SJCRH30 (cell line): ENCODE results near the gene BLTP2. TPM values are rescaled to one million over a fixed set of nuclear protein-coding genes. Genes with fewer than 3 reads are reported as not detected.

Source experiments
- DNase-seq, 2 experiments: peaks; one replicate each; pipeline ENCODE4 v3.0.0-alpha.2; 2015 to 2020
- H3K27ac ChIP-seq: fragments of 250-450 bp; sonication (Bioruptor Pico); 2 replicates; pipeline ENCODE4 v1.5.1; 2020; ENCODE audit warnings: mild to moderate bottlenecking, moderate library complexity
- H3K27me3 ChIP-seq: fragments of 250-450 bp; sonication (Bioruptor Pico); 2 replicates; pipeline ENCODE4 v1.5.1; 2020; ENCODE audit warnings: mild to moderate bottlenecking, moderate library complexity
- H3K36me3 ChIP-seq: fragments of 250-450 bp; sonication (Bioruptor Pico); 2 replicates; pipeline ENCODE4 v1.5.1; 2020; ENCODE audit warnings: mild to moderate bottlenecking, moderate library complexity
- H3K4me1 ChIP-seq: fragments of 250-450 bp; sonication (Bioruptor Pico); 2 replicates; pipeline ENCODE4 v1.5.1; 2020; ENCODE audit warnings: mild to moderate bottlenecking, moderate library complexity
- H3K4me3 ChIP-seq: fragments of 250-450 bp; sonication (Bioruptor Pico); 2 replicates; pipeline ENCODE4 v1.5.1; 2020; ENCODE audit warnings: mild to moderate bottlenecking, moderate library complexity
- H3K9me3 ChIP-seq: fragments of 250-450 bp; sonication (Bioruptor Pico); replicated peaks from 2 replicates; pipeline ENCODE4 v1.5.1; 2020; ENCODE audit warnings: mild to moderate bottlenecking, moderate library complexity
- total RNA-seq: library from RNA; depleted of rRNA; stranded (reverse); fragments of >200 nt; shearing (Covaris generic); gene quantifications from 2 replicates; pipeline ENCODE4 v1.2.3, GENCODE V29; 2014; rRNA removed

The BLTP2 gene
- total RNA-seq, 1 experiment from 2014 or later = 120 TPM

DNA sequence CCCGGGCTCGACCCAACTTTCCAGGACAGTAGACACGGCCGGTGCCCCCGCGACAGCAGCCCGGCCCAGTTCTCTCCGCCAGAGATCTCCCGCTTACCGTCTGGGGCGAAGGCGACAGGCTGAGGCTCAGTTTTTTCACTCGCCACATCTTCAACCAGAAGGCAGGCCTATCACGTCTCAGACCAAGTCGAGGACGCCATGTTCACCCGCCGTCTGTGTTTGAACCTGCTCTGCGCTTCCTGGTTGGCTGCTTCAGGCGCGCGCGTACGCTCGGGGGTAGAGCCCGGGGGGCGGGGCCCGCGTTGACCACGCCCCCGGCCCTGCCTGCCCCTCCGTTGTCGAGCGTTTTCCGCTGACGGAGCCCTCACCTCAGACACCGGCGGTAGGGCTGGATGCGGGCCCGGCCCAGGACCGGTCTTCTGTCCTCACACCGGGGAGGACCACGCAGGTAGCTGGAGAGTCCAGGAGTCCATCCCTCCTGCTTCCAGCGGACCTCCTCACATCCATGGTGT lies 46.1 kb downstream of the BLTP2 start, which contains the start of gene SPAG5:
Gene SPAG5, minus strand, starts transcription at position 227 of the 512 bp plus-strand sequence. Its CDS starts 79 bp downstream, at position 148.
- Histone ChIP-seq H3K4me1 (no peaks in the 10 kb centered on the region), H3K4me3 (peak within 1 kb of the TSS; percentile 94), H3K36me3 (peaks cover 17% of the 10 kb centered on the region), H3K9me3 (no peaks in the 10 kb centered on the region), H3K27me3 (no peaks in the 10 kb centered on the region), H3K27ac (peak within 1 kb of the TSS; percentile 85)
- peak; percentile 95 to 97 for DNase-seq

DNA sequence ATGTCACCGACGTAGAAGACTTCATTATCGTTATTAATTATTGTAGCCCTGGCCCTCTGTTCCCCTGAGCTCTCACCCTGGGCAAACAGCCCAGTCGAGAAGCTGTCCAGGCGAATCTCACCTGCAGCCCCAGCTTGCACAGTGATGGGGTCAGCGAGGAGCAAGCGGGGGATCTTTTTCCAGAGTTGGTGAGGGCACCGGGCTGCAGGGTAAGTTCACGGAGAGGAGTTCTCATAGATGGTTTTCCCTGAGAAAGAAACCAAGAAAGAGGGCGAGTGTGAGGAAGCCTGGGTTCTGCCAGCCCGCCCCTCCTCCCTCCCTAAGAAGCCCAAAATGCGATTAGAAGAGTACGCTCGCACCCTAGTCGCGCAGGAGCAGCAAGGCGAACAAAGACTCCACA lies 46.6 kb downstream of the BLTP2 start:
- Histone ChIP-seq H3K9me3 (no peaks in the 10 kb centered on the region), H3K27me3 (no peaks in the 10 kb centered on the region), H3K27ac (peak overlapping the region; percentile 85), H3K4me3 (peak overlapping the region; percentile 94), H3K4me1 (no peaks in the 10 kb centered on the region), H3K36me3 (peaks cover 21% of the 10 kb centered on the region)
- no peak for DNase-seq

DNA sequence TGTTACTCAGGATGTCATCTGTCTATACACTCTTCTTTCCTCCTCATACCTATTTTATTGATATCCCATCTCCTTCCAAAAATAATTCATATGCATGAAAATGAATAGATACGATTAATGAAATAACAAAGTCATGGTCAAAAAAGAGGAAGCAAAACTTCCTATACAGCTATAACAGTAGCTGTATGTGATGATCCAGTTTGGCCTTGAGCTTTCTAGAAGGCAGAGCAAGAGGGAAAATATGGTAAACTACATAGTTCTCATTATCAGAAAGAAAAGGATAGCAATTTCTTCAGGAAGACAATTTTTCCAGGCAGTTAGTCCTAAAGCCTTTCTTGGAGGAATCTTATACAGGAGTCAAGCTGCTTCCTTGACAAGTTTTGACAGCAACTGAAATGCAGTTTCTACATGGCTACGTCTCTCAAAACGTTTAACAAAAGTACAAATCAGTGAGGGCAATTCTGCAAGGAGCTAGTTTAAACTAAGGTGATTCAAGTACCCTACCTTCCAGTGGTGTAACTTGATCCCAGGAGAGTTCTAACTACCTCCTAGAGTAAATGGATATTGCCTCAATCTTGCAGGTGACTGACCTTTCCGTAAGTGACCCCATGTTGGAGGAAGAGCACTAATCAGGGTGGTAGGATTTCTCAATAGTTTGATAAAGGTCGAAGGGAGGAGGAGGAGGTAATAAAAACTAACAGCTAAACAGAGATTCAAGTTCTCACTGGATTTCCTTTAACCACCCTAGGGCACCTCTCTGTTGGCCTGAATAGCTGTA lies 47.2 kb downstream of the BLTP2 start:
- DNase-seq = no peak
- Histone ChIP-seq H3K27ac (peak overlapping the region; percentile 85), H3K9me3 (no peaks in the 10 kb centered on the region), H3K4me1 (no peaks in the 10 kb centered on the region), H3K36me3 (peaks cover 27% of the 10 kb centered on the region), H3K27me3 (no peaks in the 10 kb centered on the region), H3K4me3 (peak overlapping the region; percentile 94)

Other genes with a start within 250 kb of the BLTP2 start
- gene SLC46A1, start 238.9 kb downstream of the BLTP2 start, total RNA-seq = 10.6 and 11.0 TPM in 2 replicates
- not detected in 2 replicates for gene SLC13A2, start 171.5 kb downstream of the BLTP2 start, total RNA-seq
- gene FOXN1, start 138.8 kb downstream of the BLTP2 start, total RNA-seq = not detected in 2 replicates
- gene UNC119, start 92.5 kb downstream of the BLTP2 start, total RNA-seq = 53.7 and 58.7 TPM in 2 replicates
- 38.0 and 41.8 TPM in 2 replicates for gene PIGS, start 73.6 kb downstream of the BLTP2 start, total RNA-seq
- 0.18 and 0.47 TPM in 2 replicates for gene ALDOC, start 68.3 kb downstream of the BLTP2 start, total RNA-seq
- gene SPAG5, start 46.1 kb downstream of the BLTP2 start, total RNA-seq = 131 and 147 TPM in 2 replicates
- gene RSKR, start 31.0 kb downstream of the BLTP2 start, total RNA-seq = 16.1 and 19.9 TPM in 2 replicates
- gene SDF2, start 16.7 kb upstream of the BLTP2 start, total RNA-seq = 46.0 and 49.6 TPM in 2 replicates
- 60.2 and 66.3 TPM in 2 replicates for gene SUPT6H, start 17.0 kb upstream of the BLTP2 start, total RNA-seq
- 5.4 and 7.0 TPM in 2 replicates for gene PROCA1, start 66.7 kb upstream of the BLTP2 start, total RNA-seq
- gene RAB34, start 72.7 kb upstream of the BLTP2 start, total RNA-seq = 191 and 201 TPM in 2 replicates
- 1,716 and 1,788 TPM in 2 replicates for gene RPL23A, start 74.8 kb upstream of the BLTP2 start, total RNA-seq
- gene TLCD1, start 81.1 kb upstream of the BLTP2 start, total RNA-seq = 7.5 and 10.0 TPM in 2 replicates
- gene NEK8, start 83.6 kb upstream of the BLTP2 start, total RNA-seq = 1.7 and 2.6 TPM in 2 replicates
- gene TRAF4, start 98.9 kb upstream of the BLTP2 start, total RNA-seq = 118 and 123 TPM in 2 replicates
- 17.4 and 22.8 TPM in 2 replicates for gene FAM222B, start 197.6 kb upstream of the BLTP2 start, total RNA-seq
- gene ERAL1, start 209.9 kb upstream of the BLTP2 start, total RNA-seq = 58.2 and 63.5 TPM in 2 replicates